ENCODE results near the gene SEC22B. TPM values are rescaled to one million over a fixed set of nuclear protein-coding genes. Genes with fewer than 3 reads are reported as not detected.
A peak's percentile ranks its signal among the peaks of the same experiment; 100 is the strongest.
"Not testable (repeated sequence)": the region's sequence is repeated elsewhere in the genome, so short reads cannot be mapped to it uniquely, and the experiment has no call there.

Gene SEC22B
- total RNA-seq, 4 donors from 2014 or later, result 14.6 to 25.1 (median 21.5) TPM

DNA sequence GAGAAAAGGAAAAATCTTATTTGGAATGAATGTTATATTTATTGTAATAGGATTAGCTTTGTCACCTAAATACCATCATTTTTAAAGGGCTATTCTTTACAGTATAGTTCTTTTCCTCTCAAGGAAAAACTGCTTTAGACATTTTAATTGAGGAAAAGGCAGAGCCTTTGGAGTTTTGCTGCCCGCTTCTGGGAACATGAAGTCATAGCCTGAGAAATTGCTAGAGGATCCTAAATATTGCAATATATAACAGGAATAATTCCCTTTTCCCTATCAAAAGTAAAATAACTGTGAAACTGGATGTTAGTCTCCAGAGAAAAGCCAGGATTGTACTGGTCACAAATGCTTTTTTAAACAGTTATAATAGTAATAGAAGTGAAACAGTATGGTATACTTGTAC is 30.5 kb downstream of the SEC22B start:
- H3K36me3 ChIP-seq; H3K4me1 ChIP-seq; H3K27me3 ChIP-seq; H3K27ac ChIP-seq; DNase-seq; intact Hi-C loops (cut with DNase I; ENCODE audit: low total_unique reads); H3K4me3 ChIP-seq; in situ Hi-C loops (cut with MboI; ENCODE audit: low sequenced_read_pairs in 4 of 4); H3K9me3 ChIP-seq: not testable (repeated sequence)
- peak in 2 of 5 experiments; percentile 28 to 39 for TF ChIP-seq CTCF (IDR thresholded peaks at IDR 0.05 in 4 of 5, conservative IDR thresholded peaks at IDR 0.05 in 1 of 5)
- peak in 1 of 2 donors; percentile 43 for ATAC-seq

- in situ Hi-C loops (cut with MboI; ENCODE audit: low sequenced_read_pairs in 4 of 4); DNase-seq; H3K4me1 ChIP-seq; H3K36me3 ChIP-seq; H3K27me3 ChIP-seq; H3K9me3 ChIP-seq; intact Hi-C loops (cut with DNase I; ENCODE audit: low total_unique reads); H3K27ac ChIP-seq; H3K4me3 ChIP-seq: not testable (repeated sequence)
- ATAC-seq, result peak; percentile 65 to 67
These were observed 31.7 kb downstream of the SEC22B start for GRCh38 chr1:120144626-120145025.

GRCh38 chr1:120144169-120144568 is 32.2 kb downstream of the SEC22B start:
- H3K27me3 ChIP-seq; ATAC-seq; H3K27ac ChIP-seq; in situ Hi-C loops (cut with MboI; ENCODE audit: low sequenced_read_pairs in 4 of 4); intact Hi-C loops (cut with DNase I; ENCODE audit: low total_unique reads); H3K4me1 ChIP-seq; H3K36me3 ChIP-seq; H3K4me3 ChIP-seq; DNase-seq; H3K9me3 ChIP-seq: not testable (repeated sequence)

GRCh38 chr1:120143334-120143733 is 33.0 kb downstream of the SEC22B start:
- intact Hi-C loops (cut with DNase I; ENCODE audit: low total_unique reads); ATAC-seq; H3K9me3 ChIP-seq; DNase-seq; H3K4me1 ChIP-seq; H3K4me3 ChIP-seq; in situ Hi-C loops (cut with MboI; ENCODE audit: low sequenced_read_pairs in 4 of 4); H3K36me3 ChIP-seq; H3K27me3 ChIP-seq; H3K27ac ChIP-seq: not testable (repeated sequence)

DNA sequence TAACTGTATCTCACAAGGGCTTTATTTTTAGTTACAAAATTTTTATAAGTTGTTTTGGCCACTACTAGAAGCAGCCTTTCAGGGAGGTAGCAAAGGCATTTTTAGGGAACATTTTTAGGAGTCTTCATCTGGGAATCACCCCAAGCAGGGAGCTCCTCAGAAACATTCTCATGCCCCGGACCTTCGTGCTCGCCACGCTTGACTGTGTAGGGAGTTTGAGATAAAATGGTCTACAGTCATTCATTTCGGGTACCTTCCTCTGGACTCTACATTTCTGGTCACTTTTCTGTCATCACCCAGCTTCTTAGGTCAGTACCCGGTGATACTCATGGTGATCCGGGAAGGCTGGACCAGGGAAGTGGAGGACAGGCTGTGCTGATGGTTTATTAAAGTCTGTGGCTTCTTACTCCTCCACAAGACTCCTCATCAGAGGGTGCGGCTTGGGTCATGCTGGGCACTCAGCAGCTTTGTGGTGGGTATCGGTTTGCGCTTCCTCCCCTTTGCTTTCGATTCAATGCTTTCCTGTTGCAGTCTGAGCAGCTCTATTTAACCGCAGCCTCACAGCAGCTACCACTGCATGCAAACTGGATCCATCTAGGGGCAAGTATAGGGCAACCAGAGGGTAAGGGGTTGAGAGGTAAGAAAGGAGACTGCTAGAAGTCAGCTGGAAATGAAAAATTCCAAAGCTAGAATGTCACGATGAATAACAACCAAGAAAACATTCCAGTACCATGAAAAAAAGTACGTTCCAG is 33.6 kb downstream of the SEC22B start:
- peak; percentile 11 to 22 for DNase-seq
- H3K27ac ChIP-seq; H3K4me3 ChIP-seq; H3K27me3 ChIP-seq; H3K36me3 ChIP-seq; H3K9me3 ChIP-seq; intact Hi-C loops (cut with DNase I; ENCODE audit: low total_unique reads); H3K4me1 ChIP-seq; in situ Hi-C loops (cut with MboI; ENCODE audit: low sequenced_read_pairs in 4 of 4): not testable (repeated sequence)
- peak in 1 of 2 donors; percentile 34 for ATAC-seq

GRCh38 chr1:120141865-120142264 is 34.5 kb downstream of the SEC22B start:
- H3K27ac ChIP-seq; H3K4me1 ChIP-seq; intact Hi-C loops (cut with DNase I; ENCODE audit: low total_unique reads); H3K27me3 ChIP-seq; H3K4me3 ChIP-seq; ATAC-seq; in situ Hi-C loops (cut with MboI; ENCODE audit: low sequenced_read_pairs in 4 of 4); DNase-seq; H3K36me3 ChIP-seq; H3K9me3 ChIP-seq: not testable (repeated sequence)

GRCh38 chr1:120140656-120141265 is 35.6 kb downstream of the SEC22B start:
- in situ Hi-C loops (cut with MboI; ENCODE audit: low sequenced_read_pairs in 4 of 4); H3K9me3 ChIP-seq; H3K36me3 ChIP-seq; H3K27me3 ChIP-seq; intact Hi-C loops (cut with DNase I; ENCODE audit: low total_unique reads); ATAC-seq; H3K27ac ChIP-seq; DNase-seq; H3K4me1 ChIP-seq; H3K4me3 ChIP-seq: not testable (repeated sequence)

GRCh38 chr1:120136086-120136485 is 40.2 kb downstream of the SEC22B start:
- H3K27me3 ChIP-seq; H3K36me3 ChIP-seq; H3K4me3 ChIP-seq; ATAC-seq; DNase-seq; intact Hi-C loops (cut with DNase I; ENCODE audit: low total_unique reads); H3K9me3 ChIP-seq; H3K4me1 ChIP-seq; in situ Hi-C loops (cut with MboI; ENCODE audit: low sequenced_read_pairs in 4 of 4); H3K27ac ChIP-seq: not testable (repeated sequence)

- H3K36me3 ChIP-seq; in situ Hi-C loops (cut with MboI; ENCODE audit: low sequenced_read_pairs in 4 of 4); H3K4me3 ChIP-seq; H3K4me1 ChIP-seq; intact Hi-C loops (cut with DNase I; ENCODE audit: low total_unique reads); H3K27me3 ChIP-seq; ATAC-seq; DNase-seq; H3K27ac ChIP-seq; H3K9me3 ChIP-seq: not testable (repeated sequence)
These were observed 42.4 kb downstream of the SEC22B start for GRCh38 chr1:120133928-120134325.
